Stimulated activated CD8-positive, alpha-beta memory T cell treated with anti-CD3 and anti-CD28 coated beads, Interleukin-7, amount 100 ng/mL, for 24 hours (primary cell): ENCODE data around the gene ANO4.
"Not testable (repeated sequence)": the region's sequence is repeated elsewhere in the genome, so short reads cannot be mapped to it uniquely, and the experiment has no call there.

Experiments
- DNase-seq: peaks from one replicate; pipeline ENCODE4 v3.0.0-alpha.2; 2020; ENCODE audit warnings: low read depth

The ANO4 gene

DNA sequence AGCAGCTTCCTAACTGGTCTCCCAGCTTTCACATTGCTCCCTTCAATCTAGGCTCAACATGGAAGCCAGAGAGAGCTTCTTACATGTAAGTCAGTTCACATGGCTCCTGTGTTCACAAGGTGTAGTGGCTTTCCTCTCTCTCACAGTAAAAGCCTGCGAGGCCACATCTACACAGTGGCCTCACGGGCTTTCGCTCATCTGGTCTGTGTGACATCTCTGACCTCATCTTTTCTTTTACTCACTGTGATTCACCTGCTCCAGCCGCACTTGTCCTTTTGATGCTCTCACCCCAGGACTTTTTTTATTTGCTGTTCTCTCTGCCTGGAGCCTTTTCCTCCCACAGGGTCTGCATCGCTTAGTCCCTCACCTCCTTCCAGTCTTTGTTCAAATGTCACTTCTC is 293.3 kb downstream of the ANO4 start:
- DNase-seq = no peak

DNA sequence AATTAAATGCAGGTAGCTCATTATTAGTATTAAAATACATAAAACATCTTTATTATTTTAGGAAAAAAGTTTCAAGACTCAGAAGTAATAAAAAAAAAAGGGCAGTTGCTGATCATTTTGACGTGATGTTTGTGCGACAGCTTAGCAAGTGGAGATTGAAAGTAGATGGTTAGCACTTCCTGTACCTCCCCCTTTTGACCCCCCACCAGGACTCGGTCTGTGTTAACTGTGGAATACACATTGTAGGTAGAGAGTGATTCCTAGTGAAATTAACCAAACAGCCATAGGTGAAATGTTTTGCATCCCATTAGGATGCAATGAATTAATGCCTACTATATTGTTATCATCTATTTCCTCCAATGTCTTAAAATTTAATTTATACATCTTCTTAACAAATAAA is 294.7 kb downstream of the ANO4 start:
- DNase-seq = no peak

- not testable (repeated sequence) for DNase-seq
Observed at GRCh38 chr12:101090222-101090621, 295.6 kb downstream of the ANO4 start.

GRCh38 chr12:101097829-101098580 is 303.4 kb downstream of the ANO4 start:
- DNase-seq = no peak

DNA sequence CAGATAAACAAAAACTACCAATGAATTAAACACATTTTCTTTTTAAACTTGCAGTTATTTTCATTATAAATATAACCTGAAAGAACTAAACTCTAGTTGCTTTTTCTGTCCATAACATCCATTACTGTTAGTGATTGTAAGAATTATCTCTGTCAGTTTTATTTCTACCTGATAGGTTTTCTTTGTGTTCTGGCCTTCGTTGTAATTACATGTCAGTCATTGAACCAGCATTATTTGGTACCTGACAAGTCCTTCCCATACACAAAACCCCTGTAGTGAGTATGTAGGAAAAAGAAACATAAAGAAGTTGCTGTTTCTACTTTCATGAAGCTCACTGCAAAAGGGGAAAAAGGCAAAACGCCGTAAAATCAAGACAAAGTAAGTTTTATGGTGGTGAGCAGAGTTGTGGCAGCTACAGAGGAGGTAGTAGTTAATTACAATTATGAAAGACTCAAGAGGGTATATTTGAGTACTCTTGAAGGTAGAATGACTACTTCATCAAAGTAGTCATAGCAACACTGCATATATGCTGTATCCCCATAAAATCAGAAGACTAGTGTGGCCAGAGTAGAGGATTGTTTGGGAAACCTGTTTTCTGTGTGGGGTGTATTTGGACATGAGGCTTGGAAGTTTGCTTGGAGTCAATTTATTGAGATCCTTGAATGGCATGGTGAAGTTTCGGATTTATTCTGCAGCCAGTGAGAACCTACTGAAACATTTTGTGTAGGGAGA is 312.6 kb downstream of the ANO4 start:
- no peak for DNase-seq

DNA sequence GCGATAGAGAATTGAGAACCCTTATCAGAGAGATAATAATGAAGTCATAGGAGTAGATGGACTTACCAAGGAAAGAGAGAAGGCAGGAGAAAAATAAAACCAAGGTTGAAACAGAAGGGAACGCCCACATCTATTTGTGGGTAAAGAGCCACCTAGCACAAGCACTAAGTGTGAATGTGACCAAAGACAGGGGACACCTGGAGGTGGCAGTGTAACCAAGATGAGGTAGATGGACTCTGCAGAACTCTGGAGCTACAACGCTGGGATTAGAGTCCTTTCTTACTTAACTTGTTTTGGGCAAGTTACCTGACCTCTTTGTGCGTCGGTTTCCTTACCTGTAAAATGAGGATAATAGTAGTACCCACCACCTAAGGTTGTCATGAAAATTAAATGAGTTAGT is 313.6 kb downstream of the ANO4 start:
- DNase-seq = no peak

DNA sequence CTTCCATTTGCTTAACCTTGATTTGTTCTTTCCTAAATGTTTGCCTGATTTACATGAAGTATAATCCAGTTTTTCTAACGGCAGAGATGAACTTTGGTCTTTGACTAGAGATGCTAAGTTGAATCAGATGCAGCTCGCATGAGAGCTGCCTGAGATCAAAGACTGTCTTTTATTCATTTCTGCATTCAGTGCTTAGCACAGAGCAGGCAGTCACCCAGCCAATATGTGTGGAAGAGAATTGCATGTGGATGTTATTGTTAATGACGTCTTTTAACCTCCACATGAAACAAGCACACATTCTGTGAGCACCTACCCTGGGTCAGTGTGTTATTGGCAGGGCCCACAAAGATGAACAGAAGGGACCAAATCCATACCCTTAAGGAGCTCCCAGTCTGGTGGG is 316.3 kb downstream of the ANO4 start:
- no peak for DNase-seq

- DNase-seq = no peak
Observed at GRCh38 chr12:101111441-101111840, 316.9 kb downstream of the ANO4 start.

- DNase-seq = no peak
Observed at GRCh38 chr12:101115326-101115725, 320.8 kb downstream of the ANO4 start.

DNA sequence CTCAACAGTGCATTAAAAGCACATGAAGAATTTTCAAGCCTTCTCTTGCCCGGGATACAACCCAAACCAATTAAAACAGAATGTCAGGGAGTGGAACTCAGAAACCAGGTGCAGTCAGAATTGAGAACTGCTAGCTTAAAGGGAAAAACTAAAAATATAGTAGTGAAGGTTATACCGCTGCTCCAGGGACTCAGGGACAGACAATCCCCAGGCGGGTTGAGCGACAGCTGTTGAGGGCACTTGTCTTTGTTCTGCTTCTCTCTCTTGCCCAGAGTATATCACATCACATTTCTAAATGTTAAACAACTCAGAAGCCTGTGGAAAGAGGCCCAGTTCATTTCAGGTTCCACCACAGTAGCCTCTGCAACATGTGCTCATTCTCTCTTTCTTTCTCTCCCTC is 322.3 kb downstream of the ANO4 start:
- DNase-seq = no peak

- DNase-seq = no peak
Observed at GRCh38 chr12:101117842-101118241, 323.3 kb downstream of the ANO4 start.

- DNase-seq = no peak
Observed at GRCh38 chr12:101127521-101128219, 333.1 kb downstream of the ANO4 start.

DNA sequence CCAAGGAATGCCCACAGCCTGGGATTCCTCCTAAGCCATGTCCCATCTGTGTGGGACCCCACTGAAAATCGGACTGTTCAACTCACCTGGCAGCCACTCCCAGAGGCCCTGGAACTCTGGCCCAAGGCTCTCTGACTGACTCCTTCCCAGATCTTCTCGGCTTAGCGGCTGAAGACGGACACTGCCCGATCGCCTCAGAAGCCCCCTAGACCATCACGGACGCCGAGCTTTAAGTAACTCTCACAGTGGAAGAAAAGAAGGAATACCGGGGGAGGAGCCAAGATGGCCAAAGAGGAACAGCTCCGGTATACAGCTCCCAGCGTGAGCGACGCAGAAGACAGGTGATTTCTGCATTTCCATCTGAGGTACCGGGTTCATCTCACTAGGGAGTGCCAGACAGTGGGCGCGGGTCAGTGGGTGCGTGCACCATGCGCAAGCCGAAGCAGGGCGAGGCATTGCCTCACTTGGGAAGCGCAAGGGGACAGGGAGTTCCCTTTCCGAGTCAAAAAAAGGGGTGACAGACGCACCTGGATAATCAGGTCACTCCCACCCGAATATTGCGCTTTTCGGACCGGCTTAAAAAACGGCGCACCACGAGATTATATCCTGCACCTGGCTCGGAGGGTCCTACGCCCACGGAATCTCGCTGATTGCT is 351.3 kb downstream of the ANO4 start:
- DNase-seq = not testable (repeated sequence)

DNA sequence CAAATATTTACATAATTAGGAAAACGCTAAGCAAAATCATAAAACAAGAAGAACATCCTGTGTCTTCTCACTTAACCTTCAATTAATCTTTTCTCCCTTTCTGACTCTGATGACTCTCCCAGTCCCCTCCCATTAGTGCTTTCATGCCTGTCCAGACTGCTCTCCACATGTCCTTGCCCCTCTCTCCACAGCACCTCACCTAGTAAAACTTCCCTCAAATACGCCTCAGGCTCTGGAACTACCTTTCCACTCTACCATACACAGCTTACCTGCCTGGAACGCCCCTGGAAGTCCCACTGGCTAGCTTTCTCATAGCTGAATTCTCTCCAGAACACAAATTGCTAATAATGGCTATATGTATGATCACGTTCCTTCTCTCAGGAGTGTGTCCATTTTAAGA is 370.7 kb downstream of the ANO4 start:
- no peak for DNase-seq

DNA sequence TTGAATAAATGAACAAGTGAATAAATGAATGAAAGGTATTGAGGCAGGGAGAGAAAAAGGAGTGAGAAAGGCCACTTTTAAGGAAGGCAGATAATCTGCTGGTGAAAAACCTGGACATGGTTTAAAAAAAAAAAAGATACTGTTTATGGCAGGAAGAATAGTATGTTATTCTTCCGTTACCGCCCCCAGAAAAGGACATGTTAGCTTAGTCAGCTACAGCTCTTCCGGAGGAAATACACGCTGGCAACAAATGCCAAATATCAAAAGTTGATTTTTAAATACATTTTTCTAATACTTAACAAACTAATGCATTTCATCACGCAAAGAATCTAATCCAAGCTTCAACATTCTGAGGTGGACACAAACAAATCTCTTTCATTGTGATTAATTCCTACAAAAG is 372.3 kb downstream of the ANO4 start:
- DNase-seq = no peak

DNA sequence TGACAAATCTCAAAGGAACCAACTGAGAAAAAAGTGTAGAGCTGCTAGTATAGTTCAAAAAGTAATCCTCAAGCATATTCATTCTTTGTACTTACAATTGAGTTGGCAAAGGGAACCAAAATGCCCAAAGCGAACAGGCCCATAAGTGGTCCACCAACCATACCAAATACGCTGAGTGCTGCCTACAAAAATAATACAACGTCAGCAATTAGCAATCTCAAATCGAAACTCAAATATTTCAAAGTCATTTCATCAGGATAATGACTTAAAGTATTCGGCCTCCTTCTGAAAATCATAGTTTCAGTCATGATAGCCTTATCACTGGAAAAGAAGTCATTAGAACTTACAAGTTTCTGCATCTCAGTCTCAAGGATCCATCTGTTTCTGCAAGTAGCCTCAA is 373.4 kb downstream of the ANO4 start:
- DNase-seq = no peak

- DNase-seq = no peak
Observed at GRCh38 chr12:101172316-101172715, 377.7 kb downstream of the ANO4 start.

GRCh38 chr12:101173197-101173749 is 378.7 kb downstream of the ANO4 start:
- DNase-seq = no peak

- no peak for DNase-seq
Observed at GRCh38 chr12:101174541-101174940, 380.0 kb downstream of the ANO4 start.
